NT2/D1 (cell line): ENCODE measurements around the gene SSBP2.

Experiments
- SUZ12 ChIP-seq: IDR thresholded peaks from 2 replicates; pipeline ENCODE4 v1.6.1; 2011; ENCODE audit not compliant: insufficient read length, insufficient read depth; ENCODE audit errors: extremely low read depth
- YY1 ChIP-seq: IDR thresholded peaks from 2 replicates; pipeline ENCODE4 v1.6.1; 2011; ENCODE audit not compliant: insufficient read length, insufficient read depth
- ZNF274 ChIP-seq: IDR thresholded peaks from 2 replicates; pipeline ENCODE4 v1.6.1; 2011; ENCODE audit warnings: mild to moderate bottlenecking, low read depth, low read length

DNA sequence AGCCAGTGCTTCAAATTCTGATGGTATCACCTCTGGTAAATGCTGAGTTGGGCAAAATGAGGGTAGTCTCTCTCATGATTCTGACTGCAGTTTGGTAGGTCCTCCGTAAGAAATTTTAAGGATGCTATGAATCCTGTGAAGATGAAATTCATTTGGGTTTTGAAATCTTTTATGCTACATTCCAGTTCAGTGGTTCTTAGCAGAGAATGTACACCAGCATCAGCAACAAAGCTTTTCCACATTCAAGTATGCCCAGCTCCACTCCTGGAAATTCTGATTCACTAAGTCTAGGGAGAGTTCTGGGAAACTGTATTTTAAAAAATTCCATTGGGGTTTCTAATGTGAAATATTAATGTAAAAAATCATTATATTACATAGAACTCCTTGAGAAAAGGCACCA is 323.3 kb downstream of the SSBP2 start:
- TF ChIP-seq YY1: no peak
- TF ChIP-seq ZNF274: no peak
- no peak for TF ChIP-seq SUZ12
